Esophagus mucosa (tissue), 1 donor: ENCODE measurements around the gene RMC1. TPM values are rescaled to one million over a fixed set of nuclear protein-coding genes. Genes with fewer than 3 reads are reported as not detected.
"Not testable (repeated sequence)": the region's sequence is repeated elsewhere in the genome, so short reads cannot be mapped to it uniquely, and the experiment has no call there.

Experiments used
- ATAC-seq: fragments of 200-7000 bp; cut with Tn5 transposase; one replicate; pipeline ENCODE4 v1.9.1; 2020
- total RNA-seq: library from RNA; stranded (reverse); gene quantifications from one replicate; pipeline ENCODE4 v1.2.4, GENCODE V29; 2023
- donor health status: DM: yes; HTN: yes; CAD: no.

Gene RMC1
- total RNA-seq, 1 donor from 2014 or later: 17.4 TPM

GRCh38 chr18:23565916-23566547 lies 62.7 kb downstream of the RMC1 start:
- peak; percentile 88 for ATAC-seq

GRCh38 chr18:23567671-23568070 lies 64.4 kb downstream of the RMC1 start:
- ATAC-seq: no peak

- peak; percentile 42 for ATAC-seq
Observed at GRCh38 chr18:23568281-23569138, 65.2 kb downstream of the RMC1 start.

- no peak for ATAC-seq
Observed at GRCh38 chr18:23569299-23570063, 66.2 kb downstream of the RMC1 start.

- no peak for ATAC-seq
Observed at GRCh38 chr18:23570912-23571504, 67.7 kb downstream of the RMC1 start.

GRCh38 chr18:23572012-23572411 lies 68.7 kb downstream of the RMC1 start:
- no peak for ATAC-seq

- no peak for ATAC-seq
Observed at GRCh38 chr18:23572570-23572969, 69.3 kb downstream of the RMC1 start.

- ATAC-seq: no peak
Observed at GRCh38 chr18:23573020-23573419, 69.7 kb downstream of the RMC1 start.

GRCh38 chr18:23573626-23574431 lies 70.5 kb downstream of the RMC1 start:
- peak; percentile 66 for ATAC-seq

- ATAC-seq: no peak
Observed at GRCh38 chr18:23574611-23575308, 71.4 kb downstream of the RMC1 start.

- ATAC-seq: no peak
Observed at GRCh38 chr18:23575309-23575651, 72.0 kb downstream of the RMC1 start.

- ATAC-seq: not testable (repeated sequence)
Observed at GRCh38 chr18:23577521-23577920, 74.2 kb downstream of the RMC1 start.

GRCh38 chr18:23578067-23578701 lies 74.9 kb downstream of the RMC1 start:
- ATAC-seq: no peak

- peak; percentile 75 for ATAC-seq
Observed at GRCh38 chr18:23578891-23579653, 75.8 kb downstream of the RMC1 start.

GRCh38 chr18:23580677-23581367 lies 77.5 kb downstream of the RMC1 start:
- ATAC-seq: peak; percentile 37
